Iris pigment epithelial cell (primary cell): Measurements from ENCODE around the gene MUC16.

Experiments
- DNase-seq: peaks from one replicate; pipeline ENCODE4 v3.0.0-alpha.2; 2011; ENCODE audit warnings: low read depth

Gene MUC16

DNA sequence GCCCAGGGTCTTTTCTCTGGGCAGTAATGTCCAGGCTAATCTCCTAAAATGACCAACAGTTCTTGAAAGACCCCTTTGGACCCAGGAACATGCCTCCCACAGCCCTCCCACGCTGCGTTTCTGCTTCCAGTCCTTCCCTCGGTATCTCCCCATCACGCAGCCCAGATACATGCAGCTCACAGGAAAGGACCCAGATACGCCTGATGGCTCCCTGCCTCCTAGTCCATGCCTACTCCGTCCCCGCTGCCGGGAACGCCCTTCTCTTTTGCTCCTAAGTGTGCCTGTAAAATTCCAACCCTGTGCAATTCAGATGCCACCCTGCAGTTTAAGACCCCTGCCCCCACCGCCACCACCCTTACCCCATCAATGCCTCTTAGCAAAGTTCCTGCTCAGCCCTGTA lies 778 bp downstream of the MUC16 start:
- DNase-seq, result no peak

DNA sequence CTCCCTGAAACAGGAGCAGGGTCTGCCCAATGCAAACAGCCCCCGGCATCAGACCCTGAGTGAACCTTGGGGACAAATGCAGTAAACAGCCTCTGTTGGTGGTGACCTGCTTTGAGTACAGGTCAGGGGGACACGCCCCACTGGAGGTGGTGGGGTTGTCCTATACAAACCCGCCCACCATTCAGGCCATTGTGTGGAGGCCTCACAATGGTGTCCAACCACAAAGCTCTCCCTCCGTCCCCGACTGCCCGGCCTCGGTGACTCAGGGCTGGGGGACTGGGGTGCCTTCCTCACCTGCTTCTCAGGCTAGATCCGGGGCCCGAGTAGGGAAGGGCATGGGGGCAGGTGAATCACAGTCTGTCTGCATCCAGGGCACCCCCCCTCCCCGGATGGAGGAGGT lies 1.5 kb downstream of the MUC16 start:
- DNase-seq, result no peak

DNA sequence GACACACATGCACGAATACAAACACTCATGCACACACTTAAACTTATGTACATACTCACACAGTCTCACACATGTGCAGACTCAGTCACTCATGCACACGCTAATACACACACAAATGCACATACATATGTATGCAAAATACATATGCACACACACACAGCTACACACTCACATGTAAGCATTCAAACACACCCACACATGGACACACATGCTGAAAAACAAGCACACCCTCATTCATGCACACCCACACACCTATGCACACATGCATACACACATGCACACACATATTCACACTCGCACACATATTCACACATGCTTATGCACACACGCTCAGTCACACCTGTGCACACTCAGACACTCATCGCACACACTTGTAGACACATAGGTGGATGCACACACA lies 9.3 kb downstream of the MUC16 start:
- DNase-seq, result no peak

DNA sequence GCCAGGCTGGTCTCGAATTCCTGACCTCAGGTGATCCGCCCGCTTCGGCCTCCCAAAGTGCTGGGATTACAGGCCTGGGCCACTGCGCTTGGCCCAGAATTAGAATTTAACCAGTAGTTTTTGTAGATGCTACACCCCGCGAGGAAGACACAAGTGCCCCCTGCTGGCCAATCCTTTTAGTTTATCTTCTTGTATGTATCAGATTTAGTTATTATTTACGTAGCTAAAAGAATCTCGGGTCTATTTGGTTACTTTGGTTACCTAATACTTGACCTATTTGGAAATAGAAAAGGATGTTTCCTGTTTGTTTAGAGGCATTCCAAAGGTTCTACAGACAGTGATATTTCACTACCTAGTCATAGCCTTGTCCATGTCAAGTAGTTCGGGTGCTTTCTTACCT lies 22.0 kb downstream of the MUC16 start:
- no peak for DNase-seq

DNA sequence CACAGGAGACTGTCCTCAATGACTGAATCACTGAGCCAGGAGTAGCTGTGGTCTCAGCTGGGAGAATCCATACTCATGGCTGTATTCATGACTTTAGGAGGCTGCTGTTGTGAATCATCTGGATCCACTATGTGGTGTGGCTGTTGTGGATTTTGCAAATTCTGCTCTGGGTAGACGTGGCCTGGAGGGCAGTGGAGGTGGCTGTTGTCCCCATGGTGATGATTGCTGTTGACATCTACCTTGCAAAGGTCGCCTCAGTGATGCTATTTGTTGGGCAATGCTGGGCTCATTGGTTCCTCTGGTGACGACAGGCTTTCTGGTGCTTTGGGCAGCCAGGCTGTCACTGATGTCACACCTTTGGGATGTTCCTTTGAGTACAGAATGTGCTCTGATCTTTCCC lies 23.9 kb downstream of the MUC16 start:
- no peak for DNase-seq

DNA sequence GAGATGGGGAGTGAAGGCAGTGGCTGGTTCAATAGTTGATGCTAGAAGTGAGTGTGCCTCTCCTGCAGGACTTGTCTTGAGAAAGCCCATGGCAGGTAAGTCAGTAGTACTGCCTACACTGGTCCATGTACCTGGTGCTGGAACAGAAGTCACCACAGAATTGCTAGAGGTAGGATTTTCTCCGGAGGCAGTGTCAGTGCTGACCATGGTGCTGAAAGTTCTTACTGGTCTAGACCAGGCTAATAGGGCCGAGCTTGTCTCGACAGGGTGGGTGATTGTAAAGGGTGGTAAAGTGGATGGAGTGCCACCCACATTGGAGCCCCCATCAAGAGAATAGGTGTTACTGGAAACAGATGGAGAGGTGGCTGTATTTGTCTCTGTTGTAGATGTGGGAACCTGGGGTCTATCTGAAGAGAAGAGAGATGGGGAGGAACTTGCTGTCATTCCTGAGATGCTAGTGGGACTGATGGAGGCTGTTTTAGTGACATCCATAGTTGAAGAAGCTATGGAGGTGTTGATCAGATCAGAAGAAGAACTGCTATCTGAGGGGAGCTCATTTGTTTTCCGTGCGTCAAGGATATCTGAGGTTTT lies 36.6 kb downstream of the MUC16 start:
- peak; percentile 11 for DNase-seq

DNA sequence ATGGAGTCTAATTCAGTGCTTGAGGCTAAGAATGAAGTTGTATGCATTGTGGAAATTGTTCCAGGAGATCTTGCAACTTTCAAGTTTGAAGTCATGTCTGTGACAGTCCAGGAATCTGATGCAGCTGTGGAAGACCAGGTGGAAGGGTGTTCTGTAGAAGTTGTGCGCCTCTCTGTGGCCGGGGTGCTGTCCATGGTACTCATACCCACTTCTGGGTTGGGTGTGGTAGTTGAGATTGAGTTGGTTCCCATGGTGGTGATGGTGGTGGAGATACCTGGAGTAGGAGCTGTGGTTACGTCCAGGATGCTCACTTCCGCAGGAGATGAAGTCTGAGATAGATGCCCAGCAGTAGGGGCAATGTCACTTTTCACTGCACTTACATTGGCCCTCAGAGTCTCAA lies 44.3 kb downstream of the MUC16 start:
- DNase-seq, result no peak
